ENCODE results near the gene GHR. TPM values are rescaled to one million over a fixed set of nuclear protein-coding genes. Genes with fewer than 3 reads are reported as not detected.

Gene GHR
- polyA plus RNA-seq, 3 donors: not detected

- 97% methylated on average over 11 of the region's 13 CpGs for WGBS (ENCODE audit: insufficient coverage)
- Histone ChIP-seq H3K9ac (ENCODE audit: insufficient read depth, low read length, poor library complexity, severe bottlenecking) (no peak overlapping the region), H3K4me3 (replicated peaks in 1 of 3; ENCODE audit: low read depth in 2 of 3, low read length in 3 of 3) (no peak overlapping the region), H3K27ac (ENCODE audit: low read depth in 1 of 2, low read length in 2 of 2) (no peak overlapping the region), H3K27me3 (ENCODE audit: control insufficient read depth in 2 of 2, insufficient read depth in 2 of 2, low read length in 2 of 2) (no peaks in the 10 kb centered on the region), H3K79me2 (ENCODE audit: insufficient read depth, low read length) (no peaks in the 10 kb centered on the region), H3K4me2 (replicated peaks; ENCODE audit: extremely low read depth, low read length, poor library complexity, severe bottlenecking) (no peak overlapping the region), H2AFZ (ENCODE audit: insufficient read depth, low read depth, low read length, poor library complexity, severe bottlenecking) (no peak overlapping the region), H4K20me1 (ENCODE audit: insufficient read depth, low read length) (no peaks in the 10 kb centered on the region), H3K4me1 (ENCODE audit: control insufficient read depth in 1 of 2, insufficient read depth in 2 of 2, low read length in 2 of 2) (no peaks in the 10 kb centered on the region), H3K36me3 (replicated peaks in 1 of 2; ENCODE audit: control insufficient read depth in 1 of 2, insufficient read depth in 2 of 2, low read length in 2 of 2) (no peaks in the 10 kb centered on the region), H3K9me3 (replicated peaks in 1 of 2; ENCODE audit: control insufficient read depth in 1 of 2, insufficient read depth in 1 of 2, low read length in 2 of 2) (no peaks in the 10 kb centered on the region)
- TF ChIP-seq CTCF (IDR thresholded peaks at IDR 0.05): no peak
- no peak for DNase-seq
- Mint-ChIP-seq H3K36me3 (no peaks in the 10 kb centered on the region), H3K4me3 (no peak overlapping the region), H3K9me3 (peaks cover 0 to 2% (median 1%) of the 10 kb centered on the region in 7 donors), H3K27ac (no peak overlapping the region), H3K27me3 (ENCODE audit: low read depth in 3 of 3) (peaks cover 2 to 5% (median 4%) of the 10 kb centered on the region in 3 donors), H3K4me1 (peaks cover 5% of the 10 kb centered on the region)
- intact Hi-C loops (cut with micrococcal nuclease): no loop called here
These were observed 159.5 kb downstream of the GHR start for GRCh38 chr5:42582723-42583122.

- TF ChIP-seq CTCF (IDR thresholded peaks at IDR 0.05): peak; percentile 89
- H3K9me3 Mint-ChIP-seq: peaks cover 0 to 2% (median 1%) of the 10 kb centered on the region in 7 donors
- DNase-seq: peak; percentile 25 to 47 (median 45)
- H3K27me3 Mint-ChIP-seq (ENCODE audit: low read depth in 3 of 3): peaks cover 2 to 5% (median 4%) of the 10 kb centered on the region in 3 donors
- Histone ChIP-seq H3K36me3 (replicated peaks in 1 of 2; ENCODE audit: control insufficient read depth in 1 of 2, insufficient read depth in 2 of 2, low read length in 2 of 2) (no peaks in the 10 kb centered on the region), H3K4me2 (replicated peaks; ENCODE audit: extremely low read depth, low read length, poor library complexity, severe bottlenecking) (no peak overlapping the region), H3K9me3 (replicated peaks in 1 of 2; ENCODE audit: control insufficient read depth in 1 of 2, insufficient read depth in 1 of 2, low read length in 2 of 2) (no peaks in the 10 kb centered on the region), H3K9ac (ENCODE audit: insufficient read depth, low read length, poor library complexity, severe bottlenecking) (no peak overlapping the region), H4K20me1 (ENCODE audit: insufficient read depth, low read length) (no peaks in the 10 kb centered on the region), H3K79me2 (ENCODE audit: insufficient read depth, low read length) (no peaks in the 10 kb centered on the region), H3K4me3 (replicated peaks in 1 of 3; ENCODE audit: low read depth in 2 of 3, low read length in 3 of 3) (no peak overlapping the region), H3K4me1 (ENCODE audit: control insufficient read depth in 1 of 2, insufficient read depth in 2 of 2, low read length in 2 of 2) (no peaks in the 10 kb centered on the region), H3K27ac (ENCODE audit: low read depth in 1 of 2, low read length in 2 of 2) (no peak overlapping the region), H2AFZ (ENCODE audit: insufficient read depth, low read depth, low read length, poor library complexity, severe bottlenecking) (no peak overlapping the region), H3K27me3 (ENCODE audit: control insufficient read depth in 2 of 2, insufficient read depth in 2 of 2, low read length in 2 of 2) (no peaks in the 10 kb centered on the region)
- no peak overlapping the region for H3K4me3 Mint-ChIP-seq
- no peaks in the 10 kb centered on the region for H3K36me3 Mint-ChIP-seq
- intact Hi-C loops (cut with micrococcal nuclease): no loop called here
- no peak overlapping the region for H3K27ac Mint-ChIP-seq
- H3K4me1 Mint-ChIP-seq: peaks cover 5% of the 10 kb centered on the region
- 26% methylated on average over 4 of the region's 4 CpGs for WGBS (ENCODE audit: insufficient coverage)
These were observed 160.1 kb downstream of the GHR start for GRCh38 chr5:42583322-42583721.
